H1 (cell line): Measurements from ENCODE around the gene ATP6AP1. TPM values are rescaled to one million over a fixed set of nuclear protein-coding genes. Genes with fewer than 3 reads are reported as not detected.

Experiments
- CTCF ChIA-PET: fragments of 300-600 bp; sonication (Branson Sonifier 250); formaldehyde crosslinking; loops from one replicate; lab custom pipeline; 2021; ENCODE audit not compliant: partially characterized antibody; lab: Charles Lee
- POLR2A ChIA-PET: fragments of 300-600 bp; sonication (Branson Sonifier 250); formaldehyde crosslinking; loops from one replicate; lab custom pipeline; 2021; ENCODE audit warnings: inconsistent platforms; ENCODE audit not compliant: partially characterized antibody; lab: Charles Lee
- DNase-seq, 2 experiments: peaks; one replicate each; pipeline versions ENCODE4 v3.0.0 to v3.0.0-alpha.2; 2010 to 2022; ENCODE audit warnings: low spot score in 2 of 2, low read depth in 1 of 2, mixed read lengths in 1 of 2
- FAIRE-seq: peaks from 2 replicates; lab custom pipeline; 2011; peaks lifted over from hg19 to GRCh38; lab: Jason Lieb, UNC
- H2AFZ ChIP-seq: 2 replicates; pipeline ENCODE4 v1.8.1; 2012; ENCODE audit warnings: low read length, inconsistent platforms
- H2AK5ac ChIP-seq: 2 replicates; pipeline ENCODE4 v1.6.1; 2013; ENCODE audit warnings: low read depth, low read length
- H2BK120ac ChIP-seq: replicated peaks from 2 replicates; pipeline ENCODE3; 2013; ENCODE audit warnings: low read depth, low read length, inconsistent platforms
- H2BK12ac ChIP-seq: 2 replicates; pipeline ENCODE4 v1.6.1; 2013; ENCODE audit warnings: low read depth, low read length
- H2BK15ac ChIP-seq: 2 replicates; pipeline ENCODE4 v1.6.1; 2013; ENCODE audit warnings: low read length
- H2BK20ac ChIP-seq: 2 replicates; pipeline ENCODE4 v1.6.1; 2013; ENCODE audit warnings: low read length
- H2BK5ac ChIP-seq: 2 replicates; pipeline ENCODE4 v1.6.1; 2013; ENCODE audit warnings: low read depth, low read length
- H3K14ac ChIP-seq: 2 replicates; pipeline ENCODE4 v1.6.1; 2013; ENCODE audit warnings: inconsistent platforms; ENCODE audit not compliant: insufficient read length
- H3K18ac ChIP-seq: 2 replicates; pipeline ENCODE4 v1.6.1; 2013; ENCODE audit warnings: low read length; ENCODE audit errors: extremely low read depth
- H3K23ac ChIP-seq: 2 replicates; pipeline ENCODE4 v1.6.1; 2013; ENCODE audit warnings: inconsistent platforms; ENCODE audit not compliant: insufficient read length
- H3K23me2 ChIP-seq: 2 replicates; pipeline ENCODE4 v1.6.1; 2013; ENCODE audit warnings: low read depth, low read length
- H3K27ac ChIP-seq: 2 replicates; pipeline ENCODE4 v1.6.1; 2011; ENCODE audit warnings: low read depth, low read length, inconsistent platforms
- H3K27me3 ChIP-seq, 4 experiments: replicated peaks in 1 of 4; 1 replicate in 1 of 4; 2 replicates in 3 of 4; pipeline versions ENCODE4 v1.6.1 to v1.8.1; 2011 to 2013; ENCODE audit warnings: low read length in 3 of 4, mild to moderate bottlenecking in 3 of 4, inconsistent platforms in 2 of 4, mixed read lengths in 2 of 4, moderate library complexity in 1 of 4; ENCODE audit not compliant: control insufficient read depth in 3 of 4, insufficient read depth in 3 of 4; ENCODE audit errors: extremely low read depth in 1 of 4
- H3K36me3 ChIP-seq, 4 experiments: 2 replicates each; pipeline versions ENCODE4 v1.6.1 to v1.8.1; 2011 to 2013; ENCODE audit warnings: mild to moderate bottlenecking in 4 of 4, low read length in 3 of 4, moderate library complexity in 2 of 4, control low read depth in 1 of 4, inconsistent platforms in 1 of 4; ENCODE audit not compliant: insufficient read depth in 4 of 4, control insufficient read depth in 2 of 4
- H3K4ac ChIP-seq: replicated peaks from 2 replicates; pipeline ENCODE3; 2013; ENCODE audit warnings: low read length, low read depth, mixed read lengths, inconsistent platforms; ENCODE audit not compliant: insufficient read length
- H3K4me1 ChIP-seq, 4 experiments: replicated peaks in 1 of 4; 1 replicate in 1 of 4; 2 replicates in 3 of 4; pipeline versions ENCODE4 v1.6.1 to v1.8.1; 2011 to 2013; ENCODE audit warnings: low read length in 3 of 4, inconsistent platforms in 2 of 4, mixed read lengths in 1 of 4; ENCODE audit not compliant: insufficient read depth in 4 of 4, control insufficient read depth in 3 of 4
- H3K4me2 ChIP-seq, 2 experiments: 2 replicates each; pipeline versions ENCODE4 v1.6.1 to v1.8.1; 2011 to 2013; ENCODE audit warnings: low read depth in 2 of 2, low read length in 2 of 2, control low read depth in 1 of 2, inconsistent platforms in 1 of 2, mild to moderate bottlenecking in 1 of 2; ENCODE audit not compliant: insufficient read depth in 1 of 2
- H3K4me3 ChIP-seq, 4 experiments: fragments of 200-600, 300-600 bp in 1 of 4; sonication (generic), shearing (Covaris generic), sonication (Bioruptor Twin) in 1 of 4; 2 replicates each; pipeline versions ENCODE4 v1.5.1 to v1.8.1; 2011 to 2016; ENCODE audit warnings: low read length in 4 of 4, low read depth in 3 of 4, control low read depth in 2 of 4, inconsistent platforms in 2 of 4, mild to moderate bottlenecking in 2 of 4, mixed read lengths in 1 of 4, moderate library complexity in 1 of 4; ENCODE audit not compliant: insufficient read depth in 2 of 4; ENCODE audit errors: extremely low read depth in 1 of 4
- H3K56ac ChIP-seq: replicated peaks from 2 replicates; pipeline ENCODE3; 2013; ENCODE audit warnings: low read depth, mild to moderate bottlenecking, mixed read lengths, low read length, inconsistent platforms; ENCODE audit not compliant: insufficient read length
- H3K79me1 ChIP-seq: 2 replicates; pipeline ENCODE4 v1.6.1; 2013; ENCODE audit warnings: low read depth, low read length, control low read depth
- H3K79me2 ChIP-seq, 2 experiments: 2 replicates each; pipeline versions ENCODE4 v1.6.1 to v1.8.1; 2012 to 2013; ENCODE audit warnings: low read length in 2 of 2, mild to moderate bottlenecking in 2 of 2, inconsistent platforms in 1 of 2; ENCODE audit not compliant: insufficient read depth in 2 of 2, control insufficient read depth in 1 of 2
- H3K9ac ChIP-seq, 4 experiments: replicated peaks in 1 of 4; 1 replicate in 1 of 4; 2 replicates in 3 of 4; pipeline versions ENCODE4 v1.6.1 to v1.8.1; 2011 to 2013; ENCODE audit warnings: low read depth in 3 of 4, low read length in 3 of 4, control low read depth in 2 of 4, mild to moderate bottlenecking in 2 of 4, moderate library complexity in 2 of 4, inconsistent platforms in 1 of 4; ENCODE audit errors: extremely low read depth in 1 of 4
- H3K9me3 ChIP-seq, 2 experiments: 2 replicates each; pipeline versions ENCODE4 v1.6.1 to v1.8.1; 2012 to 2013; ENCODE audit warnings: mild to moderate bottlenecking in 2 of 2, moderate library complexity in 2 of 2, control low read depth in 1 of 2, inconsistent platforms in 1 of 2, low read depth in 1 of 2, low read length in 1 of 2, mixed read lengths in 1 of 2; ENCODE audit not compliant: insufficient read depth in 2 of 2
- H4K20me1 ChIP-seq, 2 experiments: replicated peaks in 1 of 2; 2 replicates each; pipeline versions ENCODE3 to v1.8.1; 2011 to 2013; ENCODE audit warnings: inconsistent platforms in 2 of 2, low read length in 2 of 2, mild to moderate bottlenecking in 1 of 2; ENCODE audit not compliant: insufficient read depth in 2 of 2, control insufficient read depth in 1 of 2
- H4K5ac ChIP-seq: 2 replicates; pipeline ENCODE4 v1.6.1; 2013; ENCODE audit warnings: low read length, low read depth, mixed read lengths, inconsistent platforms; ENCODE audit not compliant: insufficient read length
- H4K8ac ChIP-seq: 2 replicates; pipeline ENCODE4 v1.8.0; 2013; ENCODE audit warnings: mild to moderate bottlenecking, moderate library complexity, low read length, inconsistent platforms; ENCODE audit not compliant: insufficient read depth; ENCODE audit errors: extremely low read depth
- H4K91ac ChIP-seq: replicated peaks from 2 replicates; pipeline ENCODE3; 2013; ENCODE audit warnings: low read length, mixed read lengths, inconsistent platforms; ENCODE audit not compliant: insufficient read length
- CREB1 ChIP-seq: IDR thresholded peaks from 2 replicates; pipeline ENCODE4 v1.6.1; 2012; ENCODE audit warnings: inconsistent platforms
- CTBP2 ChIP-seq: IDR thresholded peaks from 2 replicates; pipeline ENCODE4 v1.7.0; 2011; ENCODE audit warnings: borderline replicate concordance, mild to moderate bottlenecking, moderate library complexity, mixed read lengths, low read length; ENCODE audit not compliant: insufficient read depth, insufficient read length
- KDM4A ChIP-seq: IDR thresholded peaks from one replicate; pipeline ENCODE4 v1.7.1; 2012; ENCODE audit warnings: low read depth, mild to moderate bottlenecking, moderate library complexity, low read length, inconsistent platforms; ENCODE audit not compliant: severe bottlenecking
- PHF8 ChIP-seq: fragments of 200-600 bp; sonication (generic); conservative IDR thresholded peaks from 2 replicates; pipeline ENCODE4 v1.7.1; 2012; ENCODE audit warnings: low read depth, mild to moderate bottlenecking, inconsistent platforms, low read length, moderate library complexity
- SIN3A ChIP-seq, 2 experiments: IDR thresholded peaks in 1 of 2; conservative IDR thresholded peaks in 1 of 2; 2 replicates each; pipeline ENCODE4 v1.6.1; 2011 to 2012; ENCODE audit warnings: low read length in 2 of 2, improper control_type of control experiment in 1 of 2, low read depth in 1 of 2, mild to moderate bottlenecking in 1 of 2
- SP2 ChIP-seq: IDR thresholded peaks from 2 replicates; pipeline ENCODE4 v1.6.1; 2012; ENCODE audit warnings: mild to moderate bottlenecking, low read length, inconsistent platforms
- TBP ChIP-seq: IDR thresholded peaks from 2 replicates; pipeline ENCODE4 v1.6.1; 2011; ENCODE audit warnings: low read depth, low read length, improper control_type of control experiment
- WGBS, 2 experiments: shearing (Covaris generic) in 1 of 2; methylation state at CpG; one replicate each; pipeline versions ENCODE4 v1.1.6 to v1.1.7; 2013 to 2015; ENCODE audit warnings: low lambda C conversion rate in 2 of 2, mixed read lengths in 2 of 2, inconsistent platforms in 1 of 2, low coverage in 1 of 2, missing lambda C conversion rate in 1 of 2; ENCODE audit not compliant: insufficient replicate concordance in 2 of 2, insufficient coverage in 1 of 2, insufficient read length in 1 of 2; ENCODE audit errors: extremely low coverage in 1 of 2, missing lambda C conversion rate in 1 of 2; 5-methylcytosine and 5-hydroxymethylcytosine counted together
- polyA plus RNA-seq, 7 experiments: library from polyadenylated mRNA; depleted of rRNA in 3 of 7; stranded (reverse) in 5 of 7; unstranded in 2 of 7; fragments of >200 nt in 5 of 7; fragments of 200-250 nt in 2 of 7; gene quantifications; 1 replicate in 5 of 7; 2 replicates in 1 of 7; 4 replicates in 1 of 7; pipeline versions ENCODE4 v1.2.1 to v1.2.3, GENCODE V29; 2011 to 2013; ENCODE audit warnings: missing spikeins in 2 of 7, mixed read lengths in 2 of 7
- total RNA-seq: library from RNA; stranded (reverse); fragmentation: NEBNext Ultra II Directional; extraction: Animal tissue kit (Norgen Biotek cat#: 25700); gene quantifications from 2 replicates; pipeline ENCODE4 v1.2.1, GENCODE V29; 2021

The ATP6AP1 gene
- total and polyA plus RNA-seq, 2 of the 8 experiments (the other 6 are each of a cell fraction or from before 2014, with no cell fraction given), result 44.6 to 80.8 TPM

- Histone ChIP-seq H3K23me2 (peaks cover 6% of the 10 kb centered on the region; the same call in 1 of the 2 replicates), H3K79me1 (no peaks in the 10 kb centered on the region), H3K36me3 (peaks cover 13 to 25% (median 19%) of the 10 kb centered on the region in 4 experiments), H3K9me3 (no peaks in the 10 kb centered on the region), H2BK120ac (no peak within 1 kb of the TSS), H4K91ac (peak within 1 kb of the TSS; percentile 84), H2BK20ac (no peak within 1 kb of the TSS), H3K79me2 (peaks cover 0 to 15% of the 10 kb centered on the region in 2 experiments; a peak in 2 of 4 replicates), H2BK5ac (peak within 1 kb of the TSS; percentile 85), H4K20me1 (peaks cover 3 to 4% of the 10 kb centered on the region in 2 experiments), H3K23ac (no peak within 1 kb of the TSS), H3K4me1 (peaks cover 0 to 6% (median 0%) of the 10 kb centered on the region in 4 experiments; a peak in 2 of 7 replicates), H2AFZ (no peak within 1 kb of the TSS), H3K4me2 (peak within 1 kb of the TSS; percentile 84 to 85), H2AK5ac (0 out of 2 replicates have a peak within 1 kb of the TSS, but pooled peaks have one; percentile 16), H4K8ac (peak within 1 kb of the TSS; percentile 95; the same call in 1 of the 2 replicates), H2BK15ac (no peak within 1 kb of the TSS), H3K14ac (no peak within 1 kb of the TSS), H2BK12ac (no peak within 1 kb of the TSS; the same call in 1 of the 2 replicates), H3K56ac (peak within 1 kb of the TSS; percentile 85), H3K27me3 (no peaks in the 10 kb centered on the region), H3K27ac (peak within 1 kb of the TSS; percentile 95), H3K9ac (peak within 1 kb of the TSS; percentile 62 to 99 (median 95)), H4K5ac (peak within 1 kb of the TSS; percentile 86), H3K4me3 (peak within 1 kb of the TSS; percentile 82 to 99 (median 96)), H3K18ac (peak within 1 kb of the TSS; percentile 93), H3K4ac (peak within 1 kb of the TSS; percentile 95)
- 2% methylated on average over 39 of the region's 69 CpGs; no CpG with 5 or more reads in 1 of the 2 experiments for WGBS, 2 experiments
- DNase-seq (peak; percentile 86 to 89), FAIRE-seq (peak; percentile 13)
- POLR2A ChIA-PET, result interaction anchor here (0.6 to 8.4 kb wide), 41 partner anchors 11 to 323 kb away, joined by 3 to 124 read pairs (median 5); partner anchors contain the start of genes ATP6AP1, DNASE1L1, EMD and FAM3A
- CTCF ChIA-PET, result interaction anchor here (0.8 to 4.9 kb wide), 7 partner anchors 11 to 451 kb away, joined by 3 to 20 read pairs (median 3); partner anchors contain the start of genes DNASE1L1 and FLNA
- TF ChIP-seq PHF8, result peak; percentile 80
- no peak for TF ChIP-seq CTBP2
- peak; percentile 94 for TF ChIP-seq CREB1
- TF ChIP-seq KDM4A, result peak; percentile 25
- peak; percentile 90 for TF ChIP-seq SP2
- TF ChIP-seq SIN3A (conservative IDR thresholded peaks at IDR 0.05 in 1 of 2, IDR thresholded peaks at IDR 0.05 in 1 of 2; ENCODE audit: low read depth in 1 of 2, low read length in 2 of 2), result 0 out of 4 replicates have a peak, but pooled peaks have one; percentile 6 to 53
- TF ChIP-seq TBP, result peak; percentile 98
Observed at GRCh38 chrX:154397888-154398667, 30.4 kb upstream of the ATP6AP1 start, which contains the start of gene RPL10. Gene RPL10 (plus strand): TSS chrX:154398377. CDS start chrX:154398520, 143 bp downstream.
